Right atrium auricular region (tissue), 2 donors: ENCODE data around the gene TRUB2. TPM values are rescaled to one million over a fixed set of nuclear protein-coding genes. Genes with fewer than 3 reads are reported as not detected.

ENCODE experiments used
- DNase-seq: peaks from one replicate; pipeline ENCODE4 v3.0.0-alpha.2; 2019; ENCODE audit warnings: low spot score
- H3K27ac ChIP-seq, 2 donors: fragments of 200-600 bp; sonication (generic); 1 replicate in 1 of 2; 2 replicates in 1 of 2; pipeline ENCODE4 v1.5.1; 2016 to 2019
- H3K27me3 ChIP-seq, 2 donors: fragments of 200-600 bp; sonication (generic); one replicate each; pipeline versions ENCODE4 v1.5.1 to v1.6.0; 2017 to 2019
- H3K36me3 ChIP-seq: fragments of 200-600 bp; sonication (generic); one replicate; pipeline ENCODE4 v1.5.1; 2016
- H3K4me1 ChIP-seq, 2 donors: fragments of 200-600 bp; sonication (generic); one replicate each; pipeline versions ENCODE4 v1.5.1 to v1.6.0; 2017 to 2019
- H3K4me3 ChIP-seq, 2 donors: fragments of 200-600 bp; sonication (generic); 1 replicate in 1 of 2; 2 replicates in 1 of 2; pipeline ENCODE4 v1.5.1; 2017 to 2019; ENCODE audit warnings: mild to moderate bottlenecking in 1 of 2, moderate library complexity in 1 of 2
- H3K9me3 ChIP-seq, 2 donors: fragments of 200-600 bp; sonication (generic); one replicate each; pipeline ENCODE4 v1.5.1; 2019
- CTCF ChIP-seq, 2 donors: fragments of 200-600 bp; sonication (generic); IDR thresholded peaks; one replicate each; pipeline ENCODE4 v1.5.1; 2019; ENCODE audit warnings: antibody characterized with exemption in 2 of 2
- total RNA-seq, 2 donors: library from RNA; depleted of rRNA; stranded (reverse); fragments of >200 nt; gene quantifications; one replicate each; pipeline ENCODE4 v1.1.0, GENCODE V29; 2016

TRUB2 gene
- total RNA-seq, 2 donors from 2014 or later, result 9.3 to 10.2 TPM

GRCh38 chr9:128257907-128258306 lies 64.3 kb downstream of the TRUB2 start:
- Histone ChIP-seq H3K27ac (no peak overlapping the region), H3K9me3 (no peaks in the 10 kb centered on the region), H3K27me3 (no peaks in the 10 kb centered on the region), H3K36me3 (peaks cover 63% of the 10 kb centered on the region), H3K4me3 (no peak overlapping the region), H3K4me1 (no peaks in the 10 kb centered on the region)
- TF ChIP-seq CTCF (IDR thresholded peaks at IDR 0.05), result no peak
- DNase-seq, result no peak

- no peaks in the 10 kb centered on the region for H3K27me3 ChIP-seq
Observed at GRCh38 chr9:128257086-128257825, 65.0 kb downstream of the TRUB2 start.

More at GRCh38 chr9:128257086-128257825, 65.0 kb downstream of the TRUB2 start:
- no peak for DNase-seq
- peaks cover 57% of the 10 kb centered on the region for H3K36me3 ChIP-seq
- no peak for TF ChIP-seq CTCF (IDR thresholded peaks at IDR 0.05)
- no peak overlapping the region for H3K27ac ChIP-seq
- H3K9me3 ChIP-seq, result no peaks in the 10 kb centered on the region
- no peak overlapping the region for H3K4me3 ChIP-seq
- H3K4me1 ChIP-seq, result no peaks in the 10 kb centered on the region

Other genes starting within 250 kb of the TRUB2 start
- 100 to 1,000 TPM; 114 to 118 TPM for gene PTGES2, start 194.7 kb downstream of the TRUB2 start, total RNA-seq
- not detected for gene LCN2, start 173.0 kb downstream of the TRUB2 start, total RNA-seq
- 100 to 1,000 TPM; 219 to 362 TPM for gene BBLN, start 162.2 kb downstream of the TRUB2 start, total RNA-seq
- gene CIZ1, start 130.9 kb downstream of the TRUB2 start, total RNA-seq, result 10 to 100 TPM; 41.6 to 45.9 TPM
- 1 to 10 TPM; 2.5 to 3.9 TPM for gene DNM1, start 119.1 kb downstream of the TRUB2 start, total RNA-seq
- 10 to 100 TPM; 83.3 to 91.6 TPM for gene GOLGA2, start 46.4 kb downstream of the TRUB2 start, total RNA-seq
- 10 to 100 TPM; 21.5 to 23.0 TPM for gene SWI5, start 46.2 kb downstream of the TRUB2 start, total RNA-seq
- 10 to 100 TPM; 31.4 to 33.6 TPM for gene COQ4, start 392 bp upstream of the TRUB2 start, total RNA-seq
- 10 to 100 TPM; 16.6 to 26.9 TPM for gene SLC27A4, start 18.1 kb upstream of the TRUB2 start, total RNA-seq
- 10 to 100 TPM; 34.0 to 37.3 TPM for gene URM1, start 48.9 kb upstream of the TRUB2 start, total RNA-seq
- 10 to 100 TPM; 13.3 to 15.8 TPM for gene CERCAM, start 98.4 kb upstream of the TRUB2 start, total RNA-seq
- gene ODF2, start 133.6 kb upstream of the TRUB2 start, total RNA-seq, result 10 to 100 TPM in 1 of 2 donors, 1 to 10 TPM in 1; 9.7 to 12.1 TPM
- gene GLE1, start 182.3 kb upstream of the TRUB2 start, total RNA-seq, result 10 to 100 TPM; 14.4 to 18.1 TPM
- 100 to 1,000 TPM; 233 to 270 TPM for gene SPTAN1, start 230.1 kb upstream of the TRUB2 start, total RNA-seq